DND-41 (cell line): ENCODE results near the gene IGSF5.

ENCODE experiments used
- ATAC-seq: fragments of 200-7000 bp; cut with Tn5 transposase; 3 replicates; pipeline ENCODE4 v1.9.1; 2021; ENCODE audit warnings: low read depth; ENCODE audit not compliant: insufficient read depth
- DNase-seq: peaks from one replicate; pipeline ENCODE4 v3.0.0-alpha.2; 2020
- H2AFZ ChIP-seq: 2 replicates; pipeline ENCODE4 v1.6.0; 2012; ENCODE audit warnings: low read depth, low read length
- H3K27ac ChIP-seq: 2 replicates; pipeline ENCODE4 v1.5.1; 2012; ENCODE audit warnings: low read length, inconsistent platforms
- H3K27me3 ChIP-seq: fragments of 200-600 bp; sonication (generic); 2 replicates; pipeline ENCODE4 v1.6.0; 2012; ENCODE audit warnings: low read length, mild to moderate bottlenecking, inconsistent platforms; ENCODE audit not compliant: insufficient read depth, poor library complexity
- H3K36me3 ChIP-seq: 2 replicates; pipeline ENCODE4 v1.5.1; 2012; ENCODE audit warnings: low read length, inconsistent platforms; ENCODE audit not compliant: insufficient read depth
- H3K4me1 ChIP-seq: 2 replicates; pipeline ENCODE4 v1.5.1; 2012; ENCODE audit warnings: mild to moderate bottlenecking, low read length; ENCODE audit not compliant: insufficient read depth
- H3K4me2 ChIP-seq: 2 replicates; pipeline ENCODE4 v1.6.0; 2012; ENCODE audit warnings: mild to moderate bottlenecking, moderate library complexity, low read length, inconsistent platforms; ENCODE audit not compliant: insufficient read depth
- H3K4me3 ChIP-seq, 2 experiments: fragments of 200-600 bp in 1 of 2; shearing (Covaris generic) in 1 of 2; 2 replicates each; pipeline ENCODE4 v1.5.1; 2012 to 2016; ENCODE audit warnings: inconsistent platforms in 2 of 2, low read length in 2 of 2, mild to moderate bottlenecking in 2 of 2, low read depth in 1 of 2, moderate library complexity in 1 of 2
- H3K79me2 ChIP-seq: 2 replicates; pipeline ENCODE4 v1.6.0; 2012; ENCODE audit warnings: low read length, inconsistent platforms; ENCODE audit not compliant: insufficient read depth
- H3K9ac ChIP-seq: 2 replicates; pipeline ENCODE4 v1.6.0; 2012; ENCODE audit warnings: low read depth, mild to moderate bottlenecking, inconsistent platforms, low read length, moderate library complexity
- H3K9me3 ChIP-seq: 2 replicates; pipeline ENCODE4 v1.5.1; 2012; ENCODE audit warnings: low read length, moderate library complexity, mild to moderate bottlenecking, inconsistent platforms; ENCODE audit not compliant: insufficient read depth, severe bottlenecking
- H4K20me1 ChIP-seq: 2 replicates; pipeline ENCODE4 v1.6.0; 2012; ENCODE audit warnings: low read length; ENCODE audit not compliant: insufficient read depth
- CTCF ChIP-seq: IDR thresholded peaks from 2 replicates; pipeline ENCODE4 v1.5.1; 2012; ENCODE audit warnings: borderline replicate concordance, low read length, moderate library complexity, mild to moderate bottlenecking; ENCODE audit not compliant: poor library complexity, severe bottlenecking; ENCODE audit errors: extremely low read depth
- EZH2 ChIP-seq: IDR thresholded peaks from 3 replicates; pipeline ENCODE4 v1.6.1; 2012; ENCODE audit warnings: borderline replicate concordance, low read depth, mild to moderate bottlenecking, moderate library complexity, low read length, inconsistent platforms; ENCODE audit not compliant: severe bottlenecking

Gene IGSF5

GRCh38 chr21:39724944-39725343, 20.0 kb upstream of the IGSF5 start:
- no peaks in the 10 kb centered on the region for H4K20me1 ChIP-seq

GRCh38 chr21:39726133-39726532, 18.9 kb upstream of the IGSF5 start:
- H3K4me3 ChIP-seq, result no peak overlapping the region
- ATAC-seq (no peak), DNase-seq (no peak)
- no peak overlapping the region for H3K27ac ChIP-seq
- no peaks in the 10 kb centered on the region for H3K4me1 ChIP-seq
- H4K20me1 ChIP-seq, result no peaks in the 10 kb centered on the region
- no peaks in the 10 kb centered on the region for H3K9me3 ChIP-seq
- H3K4me2 ChIP-seq, result no peak overlapping the region
- H3K79me2 ChIP-seq, result no peaks in the 10 kb centered on the region
- no peaks in the 10 kb centered on the region for H3K36me3 ChIP-seq
- H3K27me3 ChIP-seq, result peaks cover 7% of the 10 kb centered on the region
- TF ChIP-seq EZH2, result no peak
- TF ChIP-seq CTCF, result no peak
- H3K9ac ChIP-seq, result no peak overlapping the region
- no peak overlapping the region for H2AFZ ChIP-seq

More at GRCh38 chr21:39724944-39725343, 20.0 kb upstream of the IGSF5 start:
- no peak overlapping the region for H3K27ac ChIP-seq
- no peak overlapping the region for H2AFZ ChIP-seq
- H3K4me3 ChIP-seq, result no peak overlapping the region
- H3K4me2 ChIP-seq, result no peak overlapping the region
- no peaks in the 10 kb centered on the region for H3K4me1 ChIP-seq
- H3K27me3 ChIP-seq, result peaks cover 7% of the 10 kb centered on the region
- DNase-seq (no peak), ATAC-seq (no peak)
- H3K79me2 ChIP-seq, result no peaks in the 10 kb centered on the region
- H3K9me3 ChIP-seq, result no peaks in the 10 kb centered on the region
- no peaks in the 10 kb centered on the region for H3K36me3 ChIP-seq
- no peak for TF ChIP-seq CTCF
- TF ChIP-seq EZH2, result no peak
- no peak overlapping the region for H3K9ac ChIP-seq

- ATAC-seq (no peak), DNase-seq (no peak)
- no peak overlapping the region for H2AFZ ChIP-seq
- H3K36me3 ChIP-seq, result no peaks in the 10 kb centered on the region
- no peaks in the 10 kb centered on the region for H3K4me1 ChIP-seq
- H4K20me1 ChIP-seq, result no peaks in the 10 kb centered on the region
- H3K4me3 ChIP-seq, result no peak overlapping the region
- peaks cover 3% of the 10 kb centered on the region for H3K27me3 ChIP-seq
- H3K9me3 ChIP-seq, result no peaks in the 10 kb centered on the region
- H3K4me2 ChIP-seq, result no peak overlapping the region
- no peak overlapping the region for H3K27ac ChIP-seq
- H3K9ac ChIP-seq, result no peak overlapping the region
- TF ChIP-seq EZH2 (no peak), CTCF (no peak)
- H3K79me2 ChIP-seq, result no peaks in the 10 kb centered on the region
Measured at GRCh38 chr21:39727401-39728120, 17.4 kb upstream of the IGSF5 start.

GRCh38 chr21:39728341-39728740, 16.6 kb upstream of the IGSF5 start:
- H3K79me2 ChIP-seq, result no peaks in the 10 kb centered on the region
- no peak overlapping the region for H3K9ac ChIP-seq
- H3K9me3 ChIP-seq, result no peaks in the 10 kb centered on the region
- H2AFZ ChIP-seq, result no peak overlapping the region
- no peak for TF ChIP-seq CTCF
- TF ChIP-seq EZH2, result no peak
- peaks cover 3% of the 10 kb centered on the region for H3K27me3 ChIP-seq
- no peak overlapping the region for H3K27ac ChIP-seq
- ATAC-seq (no peak), DNase-seq (no peak)
- no peak overlapping the region for H3K4me3 ChIP-seq
- H4K20me1 ChIP-seq, result no peaks in the 10 kb centered on the region
- no peaks in the 10 kb centered on the region for H3K36me3 ChIP-seq
- H3K4me1 ChIP-seq, result no peaks in the 10 kb centered on the region
- H3K4me2 ChIP-seq, result no peak overlapping the region
